AG10803 (cell line): ENCODE measurements around the gene TRIM38.
A peak's percentile ranks its signal among the peaks of the same experiment; 100 is the strongest.

Experiments
- DNase-seq: peaks from one replicate; pipeline ENCODE4 v3.0.0; 2010; ENCODE audit warnings: low read depth
- H3K4me3 ChIP-seq: 2 replicates; pipeline ENCODE4 v1.5.1; 2011; ENCODE audit warnings: mild to moderate bottlenecking, low read length, control low read depth
- TF ChIP-seq, protein P1 (sequence below): conservative IDR thresholded peaks from 2 replicates; pipeline ENCODE4 v1.5.1; 2011; ENCODE audit warnings: mild to moderate bottlenecking, low read length, control low read depth, inconsistent platforms

Gene TRIM38, protein sequence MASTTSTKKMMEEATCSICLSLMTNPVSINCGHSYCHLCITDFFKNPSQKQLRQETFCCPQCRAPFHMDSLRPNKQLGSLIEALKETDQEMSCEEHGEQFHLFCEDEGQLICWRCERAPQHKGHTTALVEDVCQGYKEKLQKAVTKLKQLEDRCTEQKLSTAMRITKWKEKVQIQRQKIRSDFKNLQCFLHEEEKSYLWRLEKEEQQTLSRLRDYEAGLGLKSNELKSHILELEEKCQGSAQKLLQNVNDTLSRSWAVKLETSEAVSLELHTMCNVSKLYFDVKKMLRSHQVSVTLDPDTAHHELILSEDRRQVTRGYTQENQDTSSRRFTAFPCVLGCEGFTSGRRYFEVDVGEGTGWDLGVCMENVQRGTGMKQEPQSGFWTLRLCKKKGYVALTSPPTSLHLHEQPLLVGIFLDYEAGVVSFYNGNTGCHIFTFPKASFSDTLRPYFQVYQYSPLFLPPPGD

DNA sequence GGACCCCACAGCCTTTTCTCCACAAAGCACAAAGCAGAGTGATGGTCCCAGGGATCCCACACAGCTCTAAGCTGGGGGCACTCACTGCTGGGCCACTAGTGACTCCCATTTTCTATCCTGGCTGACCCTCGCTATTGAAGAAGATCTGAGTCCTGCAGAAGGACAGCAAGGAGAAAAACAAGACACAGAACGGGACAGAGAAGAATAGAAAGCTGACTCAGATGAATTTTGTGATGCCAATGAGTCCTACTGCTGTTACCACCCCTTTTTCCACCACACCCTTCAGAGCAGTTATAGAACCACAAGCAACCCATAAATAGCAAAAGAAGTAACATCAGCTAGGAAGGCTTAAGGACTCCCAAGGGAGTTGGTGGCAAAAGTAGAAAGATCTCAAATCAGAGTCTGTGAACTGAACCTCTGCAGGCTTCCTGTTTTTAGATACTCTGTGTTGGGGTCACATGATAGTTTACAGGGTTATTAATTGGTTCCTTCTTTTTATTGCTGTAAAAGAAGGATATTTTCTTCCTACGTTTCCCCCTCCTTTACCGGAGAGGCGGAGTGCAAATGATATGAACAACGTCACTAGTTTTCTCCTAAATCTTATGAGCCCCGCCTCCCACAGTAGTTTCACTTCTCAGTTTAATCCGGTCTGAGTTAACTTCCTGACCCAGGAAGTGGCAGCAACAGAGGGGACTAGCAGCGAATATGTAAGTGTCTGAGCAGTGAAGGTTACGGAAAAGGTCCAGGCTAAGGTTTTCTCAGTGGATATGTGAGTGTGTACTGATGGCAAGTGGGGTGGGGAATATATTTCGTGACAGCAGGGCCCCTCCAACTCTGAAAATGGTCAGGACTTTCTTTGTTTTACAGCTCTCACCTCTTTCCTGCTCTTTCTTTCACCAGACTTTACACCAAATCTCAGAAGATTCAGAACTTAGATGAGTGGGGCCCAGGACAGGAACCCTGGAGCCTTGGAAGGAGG is at the start of gene TRIM38:
TSS of gene TRIM38 (plus strand) at position 654 of the 979 bp plus-strand sequence. CDS start 3,721 bp downstream, outside the sequence.
- H3K4me3 ChIP-seq, result peak within 1 kb of the TSS; percentile 83
- TF ChIP-seq, protein P1, sequence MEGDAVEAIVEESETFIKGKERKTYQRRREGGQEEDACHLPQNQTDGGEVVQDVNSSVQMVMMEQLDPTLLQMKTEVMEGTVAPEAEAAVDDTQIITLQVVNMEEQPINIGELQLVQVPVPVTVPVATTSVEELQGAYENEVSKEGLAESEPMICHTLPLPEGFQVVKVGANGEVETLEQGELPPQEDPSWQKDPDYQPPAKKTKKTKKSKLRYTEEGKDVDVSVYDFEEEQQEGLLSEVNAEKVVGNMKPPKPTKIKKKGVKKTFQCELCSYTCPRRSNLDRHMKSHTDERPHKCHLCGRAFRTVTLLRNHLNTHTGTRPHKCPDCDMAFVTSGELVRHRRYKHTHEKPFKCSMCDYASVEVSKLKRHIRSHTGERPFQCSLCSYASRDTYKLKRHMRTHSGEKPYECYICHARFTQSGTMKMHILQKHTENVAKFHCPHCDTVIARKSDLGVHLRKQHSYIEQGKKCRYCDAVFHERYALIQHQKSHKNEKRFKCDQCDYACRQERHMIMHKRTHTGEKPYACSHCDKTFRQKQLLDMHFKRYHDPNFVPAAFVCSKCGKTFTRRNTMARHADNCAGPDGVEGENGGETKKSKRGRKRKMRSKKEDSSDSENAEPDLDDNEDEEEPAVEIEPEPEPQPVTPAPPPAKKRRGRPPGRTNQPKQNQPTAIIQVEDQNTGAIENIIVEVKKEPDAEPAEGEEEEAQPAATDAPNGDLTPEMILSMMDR, result no peak
- peak; percentile 92 for DNase-seq

DNA sequence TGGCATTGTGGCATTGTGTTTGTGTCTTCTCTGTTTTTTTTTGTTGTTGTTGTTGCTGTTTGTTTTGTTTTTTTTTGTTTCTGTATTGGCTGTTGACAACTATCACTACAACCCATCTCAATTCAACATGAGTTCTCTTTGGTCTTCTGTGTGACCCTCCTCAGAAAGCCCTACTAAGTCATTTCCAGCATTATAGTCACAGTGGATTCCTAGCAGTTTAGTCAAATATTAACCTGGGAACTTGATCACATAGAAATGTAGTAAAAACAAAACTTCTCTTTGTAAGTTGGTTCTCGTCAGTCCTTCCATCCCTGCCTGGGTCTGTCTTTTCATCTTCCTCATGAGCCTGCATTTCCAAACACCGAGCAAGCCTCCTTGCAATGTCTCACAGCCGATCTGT is 48.9 kb upstream of the TRIM38 start:
- DNase-seq, result no peak
- TF ChIP-seq, protein P1, result no peak
- H3K4me3 ChIP-seq, result no peak overlapping the region

DNA sequence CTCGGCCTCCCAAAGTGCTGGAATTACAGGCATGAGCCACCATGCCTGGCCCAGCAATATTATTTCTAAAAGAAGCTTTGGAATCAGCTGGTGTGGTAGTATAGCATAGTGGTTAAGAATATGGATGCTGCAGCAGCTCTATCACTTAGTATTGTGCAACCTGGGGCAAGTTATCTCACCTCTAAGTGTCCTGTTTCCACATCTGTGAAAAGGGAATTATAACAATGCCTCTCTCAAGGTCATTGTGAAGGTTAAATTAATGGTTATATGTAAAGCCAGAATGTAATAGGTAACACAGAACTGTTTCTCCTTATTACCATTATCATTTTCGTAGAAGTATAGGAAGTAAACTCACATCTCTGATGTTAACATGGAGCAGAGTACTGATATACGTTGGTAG is 46.3 kb upstream of the TRIM38 start:
- no peak for DNase-seq
- no peak overlapping the region for H3K4me3 ChIP-seq
- TF ChIP-seq, protein P1, result no peak

DNA sequence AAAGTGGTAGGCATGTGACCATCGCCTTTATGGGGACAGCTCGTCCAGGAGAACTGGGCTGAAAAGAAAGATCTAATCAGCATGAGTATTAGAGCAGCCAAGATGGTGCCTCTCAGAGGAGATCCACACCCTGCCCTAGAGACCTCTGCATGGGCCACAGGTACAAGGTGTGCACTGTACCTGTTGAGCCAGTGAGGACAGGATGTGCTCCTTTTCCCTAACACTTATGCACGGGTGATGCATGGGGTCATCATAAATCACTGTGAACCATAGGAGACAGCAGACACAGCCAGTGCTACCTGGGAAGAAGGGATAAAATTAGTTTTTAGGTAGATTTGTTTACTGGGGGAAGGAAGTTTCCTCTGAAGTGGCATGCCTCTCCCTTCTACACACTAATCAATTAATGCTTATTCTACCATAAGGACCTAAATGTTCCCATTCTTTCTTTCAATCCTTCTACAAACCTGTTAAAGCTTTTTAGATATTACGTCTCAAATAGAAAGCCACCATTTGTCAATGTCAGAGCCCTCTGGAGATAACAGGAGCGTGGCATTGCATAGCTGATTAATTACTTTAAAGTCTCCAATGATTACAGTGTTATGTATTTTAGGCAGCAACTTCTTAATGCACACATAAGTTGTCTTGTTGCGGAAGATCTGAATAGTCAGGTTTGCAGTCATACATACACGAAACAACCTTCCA is 45.7 kb upstream of the TRIM38 start:
- DNase-seq, result no peak
- H3K4me3 ChIP-seq, result no peak overlapping the region
- TF ChIP-seq, protein P1, result no peak

DNA sequence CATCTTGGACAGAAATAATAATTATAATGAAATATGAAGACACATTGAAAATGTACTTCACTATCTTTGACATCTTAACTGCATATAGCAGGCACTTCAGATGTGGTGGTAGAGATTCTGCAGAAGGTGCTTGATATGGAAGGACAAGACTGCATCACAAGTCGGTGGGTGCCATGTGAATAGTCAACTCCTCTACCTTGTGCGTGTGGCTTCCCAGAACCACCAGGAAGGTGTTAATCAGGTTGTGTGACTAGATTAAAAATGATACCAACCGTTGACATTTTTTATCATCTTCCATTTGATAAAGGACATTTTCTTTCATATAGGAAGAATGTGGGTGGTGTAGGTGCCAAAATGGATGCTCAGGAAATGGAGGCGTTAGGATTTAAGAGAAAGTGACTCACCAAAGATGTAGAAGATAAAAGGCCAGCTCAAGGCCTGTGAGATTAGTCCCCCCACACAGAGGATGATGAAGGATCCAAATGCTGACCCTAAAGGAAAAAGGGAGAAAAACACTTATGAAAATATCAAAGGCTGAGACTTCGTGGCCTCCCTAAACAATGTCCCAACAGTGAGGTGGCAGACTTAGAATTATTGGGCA is 44.4 kb upstream of the TRIM38 start:
- no peak overlapping the region for H3K4me3 ChIP-seq
- DNase-seq, result no peak
- TF ChIP-seq, protein P1, result no peak

DNA sequence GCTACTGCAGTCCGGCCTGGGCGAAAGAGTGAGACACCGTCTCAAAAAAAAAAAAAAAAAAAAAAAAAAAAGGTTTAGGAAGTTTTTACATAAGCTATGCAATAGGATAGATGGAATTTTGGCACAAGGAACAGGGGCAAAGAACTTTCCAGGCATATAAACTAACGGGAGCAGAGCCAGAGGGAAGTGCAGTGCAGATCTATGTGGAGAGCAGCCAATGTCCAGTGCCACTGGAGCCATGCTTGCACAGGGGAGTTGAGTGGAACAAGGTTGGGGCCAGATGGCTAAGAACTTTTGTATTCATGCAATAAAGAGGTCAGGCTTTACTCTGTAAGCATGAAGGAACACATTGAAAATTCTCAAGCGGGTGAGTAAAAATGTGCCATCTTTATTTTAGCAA is 42.9 kb upstream of the TRIM38 start:
- TF ChIP-seq, protein P1, result no peak
- DNase-seq, result no peak

More for the DNA sequence above, 42.9 kb upstream of the TRIM38 start:
- H3K4me3 ChIP-seq, result no peak overlapping the region
